GM21423 (cell line): ENCODE measurements around the gene SF3B4.
A peak's percentile ranks its signal among the peaks of the same experiment; 100 is the strongest.

ENCODE experiments used
- ATAC-seq: cut with Tn5 transposase; IDR thresholded peaks from one replicate; pipeline ENCODE4 v1.9.1; 2021; ENCODE audit warnings: mild to moderate bottlenecking, moderate library complexity; ENCODE audit not compliant: unreplicated experiment

SF3B4 gene

GRCh38 chr1:149933208-149933607, 5.6 kb upstream of the SF3B4 start:
- ATAC-seq, result no peak

- ATAC-seq, result no peak
These were observed 4.9 kb upstream of the SF3B4 start for GRCh38 chr1:149932474-149932873.

GRCh38 chr1:149931212-149931790, 3.7 kb upstream of the SF3B4 start:
- no peak for ATAC-seq

DNA sequence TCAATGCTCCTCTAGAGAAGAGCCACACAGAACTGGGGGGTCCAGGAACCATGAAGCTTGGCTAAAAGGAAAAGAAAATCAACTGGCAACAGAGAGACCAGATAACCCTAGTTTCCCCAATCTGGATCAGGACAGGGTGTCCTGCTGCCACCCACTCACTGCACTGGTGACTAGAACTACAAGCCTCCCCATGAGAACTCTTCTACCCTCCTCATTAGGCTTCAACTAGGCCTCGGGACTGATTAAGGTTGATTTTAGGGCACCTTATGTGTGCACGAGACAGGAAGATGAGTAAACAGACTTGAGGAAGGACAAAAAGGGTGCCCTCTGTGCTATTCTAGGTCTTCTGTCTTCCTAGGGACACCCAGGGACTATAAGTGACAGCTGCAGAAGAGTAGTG, 2.3 kb upstream of the SF3B4 start:
- no peak for ATAC-seq

- ATAC-seq, result no peak
These were observed 760 bp upstream of the SF3B4 start for GRCh38 chr1:149928401-149928724.

DNA sequence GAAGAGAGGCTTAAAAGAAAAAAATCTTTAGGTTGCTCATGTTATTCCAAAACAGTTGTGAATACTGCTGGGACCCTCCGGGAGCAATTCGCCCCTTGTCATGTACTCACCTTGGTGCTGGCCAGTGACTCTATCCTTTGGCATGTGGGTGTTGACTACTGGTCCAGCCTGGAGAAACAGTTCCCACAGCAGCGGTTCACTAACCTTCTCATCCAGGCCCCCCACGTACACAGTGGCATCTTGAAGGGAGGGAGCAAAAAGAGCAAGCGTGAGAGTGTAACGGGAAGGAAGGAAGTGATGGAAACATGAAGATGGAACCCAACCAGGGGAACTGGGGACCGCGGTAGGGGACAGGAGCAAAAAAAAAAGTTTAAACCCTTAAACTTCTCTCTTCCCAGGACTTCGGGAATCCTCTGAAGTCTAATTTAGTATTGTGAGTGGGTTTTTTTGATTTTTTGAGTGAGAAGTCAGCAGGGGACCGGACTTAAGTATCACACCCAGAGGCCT, 494 bp downstream of the SF3B4 start:
- no peak for ATAC-seq

DNA sequence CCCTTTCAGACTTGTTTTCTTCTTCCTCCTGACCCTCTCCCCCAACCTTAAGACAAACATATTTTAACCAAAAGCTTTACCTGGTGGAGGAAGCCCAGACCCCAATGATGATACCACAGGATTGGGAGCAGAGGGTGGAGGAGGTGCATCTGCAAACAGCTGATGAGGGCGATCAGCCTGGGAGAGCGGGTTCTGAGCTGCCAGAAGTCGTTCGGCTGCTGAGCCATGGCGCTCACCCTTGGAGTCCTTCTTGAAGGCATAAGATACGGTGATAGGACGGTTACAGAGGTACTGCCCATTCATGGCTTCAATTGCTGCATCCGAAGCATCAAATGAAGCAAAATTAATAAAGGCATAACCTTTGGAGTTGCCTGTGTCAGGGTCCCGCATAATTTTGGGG, 1.3 kb downstream of the SF3B4 start:
- no peak for ATAC-seq

DNA sequence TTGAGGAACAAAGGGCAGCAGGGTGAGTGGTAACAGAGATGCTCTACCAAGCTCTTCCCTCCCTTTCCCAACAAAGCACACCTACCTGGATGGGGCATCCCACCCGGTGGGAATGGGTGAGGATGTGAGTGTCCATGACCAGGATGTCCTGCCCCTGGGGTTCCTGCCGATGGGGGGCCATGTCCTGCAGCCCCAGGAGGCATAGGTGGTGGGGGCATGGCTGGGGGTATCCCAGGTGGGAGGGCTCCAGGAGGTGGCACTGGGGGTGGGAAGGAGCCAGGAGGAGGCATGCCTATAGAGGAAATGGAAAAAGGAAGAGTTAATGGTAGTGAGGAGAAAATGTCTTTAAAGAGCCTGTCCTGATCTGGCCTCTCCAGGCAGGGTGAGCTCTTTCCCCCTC, 1.9 kb downstream of the SF3B4 start:
- ATAC-seq, result no peak

- ATAC-seq, result no peak
These were observed 2.3 kb downstream of the SF3B4 start for GRCh38 chr1:149925345-149925744.

DNA sequence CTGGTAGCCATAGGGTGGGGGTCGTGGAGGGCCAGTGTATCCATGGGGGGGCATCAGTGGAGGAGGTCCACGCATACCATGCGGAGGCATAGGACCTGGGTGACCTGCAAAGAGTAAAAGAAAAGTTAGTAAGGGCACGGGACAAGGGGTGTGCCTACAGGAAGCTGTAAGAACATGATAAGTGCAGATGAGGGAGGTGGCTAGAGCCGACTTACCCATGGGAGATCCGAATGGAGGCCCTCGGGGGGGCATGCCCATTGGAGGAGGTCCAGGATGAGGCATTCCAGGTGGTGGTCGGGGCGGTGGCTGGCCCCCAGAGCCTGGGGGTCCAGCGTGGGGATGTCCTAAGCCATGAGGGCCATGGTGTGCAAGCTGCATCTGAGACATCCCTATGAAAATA, 4.0 kb downstream of the SF3B4 start:
- no peak for ATAC-seq

DNA sequence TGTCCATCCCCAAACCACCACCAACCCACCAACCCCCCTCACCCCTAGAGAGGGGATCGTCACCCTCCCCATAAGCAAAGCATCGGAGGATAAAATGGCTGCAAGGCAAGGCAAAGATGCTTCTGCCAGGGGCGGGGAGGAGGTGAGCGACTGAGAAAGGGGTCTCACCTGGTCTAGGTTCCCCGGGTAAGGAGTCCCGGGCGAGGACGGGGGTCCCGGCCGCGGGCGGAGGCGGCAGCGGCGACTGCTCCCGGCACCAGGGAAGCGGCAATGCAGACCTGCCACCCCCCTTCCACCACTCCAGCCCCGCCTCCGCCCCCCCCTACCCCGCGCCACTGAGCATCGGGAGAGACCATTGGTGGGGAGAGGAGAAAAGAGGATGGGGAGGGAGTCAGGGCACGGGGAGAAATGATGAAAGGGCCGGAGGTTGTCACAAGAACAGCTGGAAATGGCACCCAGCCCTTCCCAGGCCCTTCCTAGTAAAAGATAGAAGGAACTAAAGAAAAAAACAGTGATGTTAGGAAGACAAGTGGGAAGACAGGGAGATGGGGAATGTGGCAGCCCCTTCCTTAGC, 9.9 kb downstream of the SF3B4 start, which contains the start of gene SV2A:
TSS of gene SV2A (minus strand) at position 274 of the 574 bp plus-strand sequence. CDS start 4,004 bp downstream, outside the sequence.
- ATAC-seq, result no peak

DNA sequence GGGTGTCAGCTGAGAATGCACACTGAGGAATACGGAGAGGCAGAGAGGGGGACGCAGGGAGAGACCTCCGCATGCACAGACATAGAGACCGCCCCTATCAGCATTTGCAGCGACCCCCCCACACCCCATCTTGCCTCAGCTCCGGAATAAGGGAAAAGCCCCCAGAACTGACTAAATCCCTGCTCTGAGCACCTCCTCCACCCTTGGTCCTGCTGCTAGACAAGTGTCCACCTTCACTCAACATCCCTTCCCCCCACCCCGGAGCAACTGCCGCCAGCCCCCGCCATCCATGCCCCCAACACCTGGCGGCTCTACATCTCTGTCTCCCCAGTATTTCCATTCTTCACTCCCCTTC, 10.7 kb downstream of the SF3B4 start:
- no peak for ATAC-seq

DNA sequence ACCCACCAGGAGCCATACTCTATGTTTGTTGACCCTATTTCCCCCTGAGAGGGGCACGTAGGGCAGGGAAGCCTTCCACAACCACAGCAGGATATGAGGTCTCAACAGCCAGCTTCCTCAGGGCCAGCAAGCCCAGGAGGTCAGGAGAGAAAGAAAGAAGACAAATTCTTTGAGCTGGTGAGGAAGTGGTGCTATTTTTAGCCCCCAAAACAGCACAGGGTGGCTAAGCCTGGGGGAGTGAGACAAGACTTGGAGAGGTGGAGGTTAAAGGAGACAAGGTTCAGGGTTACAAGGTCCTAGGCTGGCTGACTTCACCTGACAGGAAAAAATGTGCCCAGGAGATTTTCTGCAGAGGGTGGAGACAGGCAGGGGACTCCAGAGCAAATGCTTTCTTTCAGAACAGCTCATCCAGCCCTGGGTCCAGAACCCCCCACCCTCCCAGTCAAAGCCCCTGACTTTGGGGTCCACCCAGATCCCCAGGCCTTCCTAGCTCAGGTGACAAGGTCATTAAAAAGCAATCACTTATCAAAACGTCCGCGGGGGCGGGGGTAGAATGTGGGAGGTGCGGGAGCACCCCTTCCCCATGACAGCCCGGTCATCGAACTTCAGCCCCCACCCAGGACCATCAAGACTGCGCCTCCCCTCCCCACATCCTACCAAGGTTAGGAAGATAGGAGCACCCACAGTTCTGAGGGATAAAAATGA, 11.3 kb downstream of the SF3B4 start:
- ATAC-seq, result no peak

DNA sequence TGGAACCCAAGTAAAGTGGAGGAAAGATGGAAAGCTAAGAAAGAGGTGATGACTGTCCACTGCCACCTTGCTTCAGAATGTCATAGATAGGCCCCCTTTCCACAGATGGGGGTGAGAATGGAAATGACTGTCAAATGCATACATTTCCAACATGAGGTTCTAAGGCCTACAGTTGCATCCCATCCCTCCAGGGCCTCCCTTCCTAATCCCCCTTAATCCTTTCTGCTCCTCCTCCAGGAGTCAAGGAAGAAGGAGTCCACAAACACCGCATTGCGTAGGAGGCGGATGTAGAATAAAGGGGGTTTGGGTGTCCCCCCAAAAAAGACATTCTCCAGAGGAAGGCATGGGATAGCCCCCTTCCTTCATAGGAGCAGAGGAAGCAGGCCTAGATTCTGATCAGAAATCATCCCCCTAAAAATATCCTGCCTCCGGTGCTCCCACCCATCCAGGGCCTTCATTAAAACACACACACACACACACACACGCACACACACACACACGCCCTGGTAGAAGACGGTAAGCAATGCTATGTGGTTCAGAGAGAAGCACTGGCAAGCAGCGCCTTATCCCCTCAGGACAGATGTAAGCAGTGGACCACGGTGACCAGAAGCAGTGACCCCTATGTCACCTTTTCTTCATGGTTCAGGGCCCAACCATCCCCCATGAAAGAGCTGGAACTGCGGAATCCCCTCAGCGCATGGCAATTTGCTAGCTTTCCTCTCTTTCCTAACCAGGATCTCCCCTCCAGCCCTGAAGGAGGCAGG, 12.0 kb downstream of the SF3B4 start:
- ATAC-seq, result no peak

DNA sequence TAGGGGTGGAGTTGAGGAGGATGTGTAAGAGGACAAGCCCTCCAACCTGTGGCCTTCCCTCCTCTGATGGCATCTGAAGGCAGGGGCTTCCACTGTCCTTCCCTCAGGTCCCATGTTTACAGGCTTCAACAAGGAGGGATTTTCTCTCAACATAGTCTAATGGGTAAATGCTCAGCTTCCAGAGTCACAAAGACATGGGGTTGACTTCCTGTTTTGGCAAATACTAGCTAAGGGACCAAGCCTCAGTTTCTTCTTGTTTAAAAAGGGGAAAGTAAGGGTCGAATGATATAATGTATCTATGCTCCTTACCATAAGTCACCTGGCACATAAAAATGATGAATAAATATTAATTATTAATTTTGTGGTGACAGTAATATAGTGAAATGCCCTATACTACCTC, 13.1 kb downstream of the SF3B4 start:
- no peak for ATAC-seq

GRCh38 chr1:149906570-149907075, 21.0 kb downstream of the SF3B4 start:
- no peak for ATAC-seq

GRCh38 chr1:149903836-149904491, 23.6 kb downstream of the SF3B4 start:
- ATAC-seq, result no peak

GRCh38 chr1:149899460-149900284, 27.9 kb downstream of the SF3B4 start, which contains the start of gene BOLA1:
Gene BOLA1 (plus strand): TSS chr1:149899568. CDS start chr1:149900060, 492 bp downstream.
- ATAC-seq, result peak; percentile 97

DNA sequence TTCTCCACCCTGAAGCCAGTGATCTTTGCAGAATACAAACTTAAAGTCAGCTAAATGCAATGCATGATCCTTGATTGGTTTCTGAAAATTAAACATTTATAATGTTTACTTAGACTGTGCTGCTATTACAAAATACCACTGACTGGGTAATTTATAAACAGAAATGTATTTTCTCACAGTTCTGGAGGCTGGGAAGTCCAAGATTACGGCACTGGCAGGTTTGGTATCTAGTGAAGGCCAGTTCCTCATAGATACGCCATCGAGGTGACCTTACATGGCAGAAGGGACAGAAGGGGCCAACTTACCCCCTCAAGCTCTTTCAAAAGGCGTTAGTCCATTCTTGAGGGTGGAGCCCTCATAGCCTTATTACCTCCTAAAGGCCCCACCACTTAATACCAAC, 31.0 kb downstream of the SF3B4 start:
- ATAC-seq, result no peak

- ATAC-seq, result no peak
These were observed 38.7 kb downstream of the SF3B4 start for GRCh38 chr1:149888999-149889289.
